Psoas muscle (tissue), 8 donors: Measurements from ENCODE around the gene AKAP7. TPM values are rescaled to one million over a fixed set of nuclear protein-coding genes. Genes with fewer than 3 reads are reported as not detected.
"Not testable (repeated sequence)": the region's sequence is repeated elsewhere in the genome, so short reads cannot be mapped to it uniquely, and the experiment has no call there.

Experiments used
- ATAC-seq, 4 donors: fragments of 200-7000 bp; cut with Tn5 transposase; one replicate each; pipeline ENCODE4 v1.9.1; 2020; ENCODE audit warnings: moderate library complexity in 3 of 4, mild to moderate bottlenecking in 2 of 4
- DNase-seq, 2 donors: peaks; one replicate each; pipeline ENCODE4 v3.0.0-alpha.2; 2020
- H3K27ac ChIP-seq: fragments of 200-600 bp; one replicate; pipeline ENCODE4 v1.8.0; 2022
- H3K27me3 ChIP-seq, 3 donors: fragments of 200-600 bp in 1 of 3; one replicate each; pipeline versions ENCODE4 v1.6.1 to v1.8.0; 2013 to 2022; ENCODE audit warnings: low read length in 2 of 3, mild to moderate bottlenecking in 2 of 3, moderate library complexity in 1 of 3; ENCODE audit not compliant: insufficient read depth in 3 of 3
- H3K36me3 ChIP-seq, 2 donors: fragments of 200-600 bp in 1 of 2; one replicate each; pipeline versions ENCODE4 v1.6.1 to v1.8.0; 2013 to 2022; ENCODE audit warnings: low read depth in 1 of 2, mild to moderate bottlenecking in 1 of 2, moderate library complexity in 1 of 2; ENCODE audit not compliant: insufficient read depth in 1 of 2
- H3K4me1 ChIP-seq: fragments of 200-600 bp; one replicate; pipeline ENCODE4 v1.8.0; 2022
- H3K4me3 ChIP-seq: fragments of 200-600 bp; one replicate; pipeline ENCODE4 v1.8.0; 2022; ENCODE audit warnings: mild to moderate bottlenecking
- H3K9me3 ChIP-seq: fragments of 200-600 bp; one replicate; pipeline ENCODE4 v1.8.0; 2022
- WGBS, 3 donors: extraction: QIAGEN DNeasy Blood & Tissue Kit; methylation state at CpG; one replicate each; pipeline versions ENCODE4 v1.1.6 to v1.1.7; 2013; 5-methylcytosine and 5-hydroxymethylcytosine counted together
- intact Hi-C, 2 donors: fragments of 100-400 bp; cut with DNase I; formaldehyde crosslinking; loops; one replicate each; pipeline versions ENCODE4 v1.11.0 to v1.14.2; 2022
- polyA plus RNA-seq, 3 donors: library from polyadenylated mRNA; stranded (reverse); fragments of 200-250 nt; gene quantifications; one replicate each; pipeline ENCODE4 v1.2.3, GENCODE V29; 2013
- total RNA-seq, 4 donors: library from RNA; stranded (reverse); fragmentation: NEBNext Ultra II Directional in 2 of 4; extraction: Animal tissue kit (Norgen Biotek cat#: 25700) in 2 of 4; gene quantifications; one replicate each; pipeline versions ENCODE4 v1.2.1 to v1.2.4, GENCODE V29; 2021 to 2023
- TF ChIP-seq, protein P1 (sequence below): fragments of 200-600 bp; IDR thresholded peaks from one replicate; pipeline ENCODE4 v1.8.0; 2022; ENCODE audit warnings: antibody characterized with exemption
- donor health status: healthy with polysubstance abuse.
- donor health status: DM: no; HTN: no; CAD: no; lungs with moderate emphysema.
- donor health status: Bipolar disorder and iron deficiency.
- donor health status: healthy.
- donor health status: DM: yes; HTN: yes; CAD: no.
- donor health status: DM: no; HTN: no; CAD: no.
- donor health status: DM: no; HTN: no; CAD: no.
- donor health status: DM: yes; HTN: yes; CAD: no.

The AKAP7 gene
- total and polyA plus RNA-seq, 7 donors, result 1.3 to 11.5 (median 9.8) TPM

DNA sequence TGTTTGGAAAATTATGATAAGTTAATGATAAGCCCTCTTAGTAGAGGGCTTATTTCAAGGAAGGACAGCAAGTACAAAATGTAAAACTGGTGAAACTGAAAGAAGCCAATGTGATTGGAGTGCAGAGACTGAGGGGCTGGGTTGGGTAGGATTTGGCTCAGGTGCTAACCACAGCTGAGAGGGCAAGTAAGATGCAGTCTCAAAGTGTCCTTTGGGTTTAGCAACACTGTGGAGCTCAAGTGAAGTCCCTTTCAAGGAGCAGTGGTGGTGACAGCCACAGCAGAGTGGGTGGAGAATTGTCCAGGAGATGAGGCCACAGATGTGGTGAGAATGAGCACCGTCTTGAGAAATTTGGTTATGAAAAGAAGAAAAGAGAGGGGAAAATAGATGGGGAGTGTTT, 181.4 kb downstream of the AKAP7 start:
- TF ChIP-seq, protein P1, sequence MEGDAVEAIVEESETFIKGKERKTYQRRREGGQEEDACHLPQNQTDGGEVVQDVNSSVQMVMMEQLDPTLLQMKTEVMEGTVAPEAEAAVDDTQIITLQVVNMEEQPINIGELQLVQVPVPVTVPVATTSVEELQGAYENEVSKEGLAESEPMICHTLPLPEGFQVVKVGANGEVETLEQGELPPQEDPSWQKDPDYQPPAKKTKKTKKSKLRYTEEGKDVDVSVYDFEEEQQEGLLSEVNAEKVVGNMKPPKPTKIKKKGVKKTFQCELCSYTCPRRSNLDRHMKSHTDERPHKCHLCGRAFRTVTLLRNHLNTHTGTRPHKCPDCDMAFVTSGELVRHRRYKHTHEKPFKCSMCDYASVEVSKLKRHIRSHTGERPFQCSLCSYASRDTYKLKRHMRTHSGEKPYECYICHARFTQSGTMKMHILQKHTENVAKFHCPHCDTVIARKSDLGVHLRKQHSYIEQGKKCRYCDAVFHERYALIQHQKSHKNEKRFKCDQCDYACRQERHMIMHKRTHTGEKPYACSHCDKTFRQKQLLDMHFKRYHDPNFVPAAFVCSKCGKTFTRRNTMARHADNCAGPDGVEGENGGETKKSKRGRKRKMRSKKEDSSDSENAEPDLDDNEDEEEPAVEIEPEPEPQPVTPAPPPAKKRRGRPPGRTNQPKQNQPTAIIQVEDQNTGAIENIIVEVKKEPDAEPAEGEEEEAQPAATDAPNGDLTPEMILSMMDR, result no peak
- H3K27ac ChIP-seq, result no peak overlapping the region
- H3K4me1 ChIP-seq, result no peaks in the 10 kb centered on the region
- WGBS, 3 donors, result 75 to 100% (median 87%) methylated on average over 1 of the region's 1 CpG
- peaks cover 0 to 3% (median 0%) of the 10 kb centered on the region in 3 donors for H3K27me3 ChIP-seq
- H3K4me3 ChIP-seq, result no peak overlapping the region
- no peak for ATAC-seq
- intact Hi-C loops, result no loop called here
- no peaks in the 10 kb centered on the region for H3K9me3 ChIP-seq
- H3K36me3 ChIP-seq, result no peaks in the 10 kb centered on the region
- DNase-seq, result no peak

DNA sequence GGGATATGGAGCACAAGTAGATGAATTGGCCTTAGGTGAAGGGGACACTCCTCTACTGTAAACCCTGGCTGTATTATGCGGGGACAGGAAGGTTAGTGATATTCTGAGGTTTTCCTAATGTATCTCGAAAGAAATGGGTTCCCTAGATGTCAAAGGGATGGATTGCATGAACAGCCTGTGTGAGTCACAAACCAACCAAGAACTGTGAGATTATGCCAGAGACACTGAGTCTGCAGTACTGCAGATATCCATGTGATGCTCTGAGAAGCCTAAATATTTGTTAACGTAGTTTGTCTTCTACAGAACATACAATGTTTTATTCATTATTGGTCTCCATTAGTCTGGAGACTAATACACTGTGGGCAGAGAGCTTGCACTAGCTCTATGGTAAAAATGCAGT, 182.2 kb downstream of the AKAP7 start:
- no peak for DNase-seq
- Histone ChIP-seq H3K36me3 (no peaks in the 10 kb centered on the region), H3K9me3 (no peaks in the 10 kb centered on the region), H3K27ac (no peak overlapping the region), H3K27me3 (peaks cover 0 to 3% (median 0%) of the 10 kb centered on the region in 3 donors), H3K4me1 (no peaks in the 10 kb centered on the region), H3K4me3 (no peak overlapping the region)
- TF ChIP-seq, protein P1, result no peak
- WGBS, 3 donors, result 92 to 94% (median 93%) methylated on average over 3 of the region's 3 CpGs
- intact Hi-C loops, result no loop called here
- ATAC-seq, result no peak

DNA sequence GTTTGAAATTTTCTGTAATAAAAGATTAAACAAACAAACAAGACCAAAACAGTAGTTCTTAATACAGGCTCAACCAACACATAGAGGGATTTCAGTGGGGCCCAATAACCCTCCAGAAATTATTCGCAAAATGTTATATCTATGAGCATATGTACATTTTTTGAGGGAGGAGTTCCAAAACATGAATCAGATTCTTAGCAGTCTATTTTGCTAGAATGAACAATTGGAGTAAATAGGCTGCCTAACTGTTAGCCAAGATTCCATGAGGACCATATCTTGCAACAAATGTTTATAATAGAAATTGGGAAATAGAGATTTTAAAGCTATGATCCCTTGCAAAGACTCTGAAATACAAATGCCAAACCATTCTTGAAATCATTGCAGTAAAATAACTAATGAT, 186.3 kb downstream of the AKAP7 start:
- Histone ChIP-seq H3K36me3 (no peaks in the 10 kb centered on the region), H3K4me1 (no peaks in the 10 kb centered on the region), H3K9me3 (no peaks in the 10 kb centered on the region), H3K27me3 (no peaks in the 10 kb centered on the region), H3K27ac (no peak overlapping the region), H3K4me3 (no peak overlapping the region)
- WGBS, 3 donors, result 86 to 100% (median 94%) methylated on average over 1 of the region's 1 CpG
- DNase-seq (no peak), ATAC-seq (no peak)
- intact Hi-C loops, result no loop called here
- TF ChIP-seq, protein P1, result no peak

DNA sequence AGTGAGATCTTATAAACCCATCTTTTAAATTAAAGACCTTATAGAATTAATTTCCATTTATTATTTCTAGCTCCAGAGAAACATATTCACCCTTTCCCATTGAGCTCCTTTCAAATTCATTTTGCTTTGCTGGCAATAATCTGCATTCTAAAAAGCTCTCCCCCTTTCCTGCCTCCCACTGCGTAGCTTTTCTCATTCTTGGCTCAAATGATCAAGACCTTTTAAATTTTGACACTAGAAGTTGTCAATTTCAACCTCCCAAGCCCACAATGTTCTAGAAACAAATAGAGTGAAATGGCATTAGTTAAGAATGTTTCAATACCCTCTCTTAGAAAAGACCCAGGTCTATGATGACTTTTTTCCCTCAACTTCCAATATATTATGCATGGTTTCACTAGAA, 186.9 kb downstream of the AKAP7 start:
- DNase-seq, result no peak
- Histone ChIP-seq H3K27ac (no peak overlapping the region), H3K36me3 (no peaks in the 10 kb centered on the region), H3K4me3 (no peak overlapping the region), H3K27me3 (no peaks in the 10 kb centered on the region), H3K9me3 (no peaks in the 10 kb centered on the region), H3K4me1 (no peaks in the 10 kb centered on the region)
- intact Hi-C loops, result no loop called here
- ATAC-seq, result no peak
- WGBS, 3 donors, result 52 to 73% (median 66%) methylated on average over 1 of the region's 1 CpG
- TF ChIP-seq, protein P1, result no peak

DNA sequence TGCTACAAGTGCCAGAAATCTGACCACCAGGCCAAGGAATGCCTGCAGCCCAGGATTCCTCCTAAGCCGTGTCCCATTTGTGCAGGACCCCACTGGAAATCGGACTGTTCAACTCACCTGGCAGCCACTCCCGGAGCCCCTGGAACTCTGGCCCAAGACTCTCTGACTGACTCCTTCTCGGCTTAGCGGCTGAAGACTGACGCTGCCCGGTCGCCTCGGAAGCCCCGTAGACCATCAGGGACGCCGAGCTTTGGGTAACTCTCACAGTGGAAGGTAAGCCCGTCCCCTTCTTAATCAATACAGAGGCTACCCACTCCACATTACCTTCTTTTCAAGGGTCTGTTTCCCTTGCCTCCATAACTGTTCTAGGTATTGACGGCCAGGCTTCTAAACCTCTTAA, 190.4 kb downstream of the AKAP7 start:
- 94 to 97% (median 96%) methylated on average over 12 to 14 of the region's 14 CpGs for WGBS, 3 donors
- intact Hi-C loops, ATAC-seq: not testable (repeated sequence)

DNA sequence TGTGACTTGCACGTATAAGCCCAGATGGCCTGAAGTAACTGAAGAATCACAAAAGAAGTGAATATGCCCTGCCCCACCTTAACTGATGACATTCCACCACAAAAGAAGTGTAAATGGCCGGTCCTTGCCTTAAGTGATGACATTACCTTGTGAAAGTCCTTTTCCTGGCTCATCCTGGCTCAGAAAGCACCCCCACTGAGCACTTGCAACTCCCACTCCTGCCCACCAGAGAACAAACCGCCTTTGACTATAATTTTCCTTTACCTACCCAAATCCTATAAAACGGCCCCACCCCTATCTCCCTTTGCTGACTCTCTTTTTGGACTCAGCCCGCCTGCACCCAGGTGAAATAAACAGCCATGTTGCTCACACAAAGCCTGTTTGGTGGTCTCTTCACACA, 193.5 kb downstream of the AKAP7 start:
- H3K9me3 ChIP-seq, H3K27ac ChIP-seq, H3K4me3 ChIP-seq, H3K27me3 ChIP-seq, H3K36me3 ChIP-seq, H3K4me1 ChIP-seq, intact Hi-C loops, ATAC-seq, DNase-seq: not testable (repeated sequence)
- 66 to 82% (median 73%) methylated on average over 4 of the region's 5 CpGs for WGBS, 3 donors

More for the DNA sequence above, 190.4 kb downstream of the AKAP7 start:
- H3K36me3 ChIP-seq, H3K27ac ChIP-seq, DNase-seq, H3K4me3 ChIP-seq, H3K27me3 ChIP-seq, H3K9me3 ChIP-seq, H3K4me1 ChIP-seq: not testable (repeated sequence)
